NB4 (cell line): ENCODE results near the gene MAGOHB.

Experiments used
- CTCF ChIP-seq: IDR thresholded peaks from one replicate; pipeline ENCODE4 v1.5.1; 2012; ENCODE audit warnings: low read depth, low read length
- MAX ChIP-seq: IDR thresholded peaks from 2 replicates; pipeline ENCODE4 v1.6.1; 2011; ENCODE audit warnings: low read depth, low read length
- MYC ChIP-seq: IDR thresholded peaks from 2 replicates; pipeline ENCODE4 v1.6.1; 2011; ENCODE audit warnings: low read depth, low read length
- POLR2A ChIP-seq: IDR thresholded peaks from 2 replicates; pipeline ENCODE4 v1.6.1; 2011; ENCODE audit warnings: mild to moderate bottlenecking; ENCODE audit not compliant: insufficient read length; ENCODE audit errors: extremely low read depth

GRCh38 chr12:10571141-10571540 lies 42.3 kb downstream of the MAGOHB start:
- TF ChIP-seq CTCF (no peak), MAX (no peak), POLR2A (no peak), MYC (no peak)
